ENCODE measurements around the gene CCDC74B. TPM values are rescaled to one million over a fixed set of nuclear protein-coding genes. Genes with fewer than 3 reads are reported as not detected.
"Not testable (repeated sequence)": the region's sequence is repeated elsewhere in the genome, so short reads cannot be mapped to it uniquely, and the experiment has no call there.

CCDC74B gene
- total and polyA plus RNA-seq, 5 donors from 2014 or later: not detected

- no peak overlapping the region for H3K27ac ChIP-seq (ENCODE audit: insufficient read depth, low read length, poor library complexity, severe bottlenecking)
- H3K27me3 Mint-ChIP-seq: no peaks in the 10 kb centered on the region
Observed at GRCh38 chr2:130156624-130157004, 11.7 kb upstream of the CCDC74B start.

GRCh38 chr2:130155956-130156623, 11.2 kb upstream of the CCDC74B start:
- not testable (repeated sequence) for H3K9me3 Mint-ChIP-seq; H3K9me3 ChIP-seq (ENCODE audit: control insufficient read depth in 2 of 2, low read length in 2 of 2); ATAC-seq (ENCODE audit: low read depth in 2 of 2); H3K27me3 ChIP-seq (ENCODE audit: control insufficient read depth, insufficient read depth, low read length); H3K27ac ChIP-seq (ENCODE audit: insufficient read depth, low read length, poor library complexity, severe bottlenecking); H3K27me3 Mint-ChIP-seq; H3K4me3 ChIP-seq (ENCODE audit: low read depth, low read length); H3K27ac Mint-ChIP-seq; H3K4me1 Mint-ChIP-seq; H3K4me3 Mint-ChIP-seq; H3K4me1 ChIP-seq (ENCODE audit: control insufficient read depth, insufficient read depth, low read length, poor library complexity, severe bottlenecking)
- H3K36me3 Mint-ChIP-seq: peaks cover 10% of the 10 kb centered on the region
- peaks cover 13% of the 10 kb centered on the region for H3K36me3 ChIP-seq (ENCODE audit: control insufficient read depth, insufficient read depth, low read length)
- DNase-seq: peak in 1 of 3 donors; percentile 17

More at GRCh38 chr2:130156624-130157004, 11.7 kb upstream of the CCDC74B start:
- Mint-ChIP-seq H3K9me3 (peaks cover 0 to 2% (median 0%) of the 10 kb centered on the region in 7 donors), H3K27ac (no peak overlapping the region), H3K4me1 (no peaks in the 10 kb centered on the region), H3K36me3 (peaks cover 10% of the 10 kb centered on the region), H3K4me3 (no peak overlapping the region)
- no peaks in the 10 kb centered on the region for H3K27me3 ChIP-seq (ENCODE audit: control insufficient read depth, insufficient read depth, low read length)
- DNase-seq: no peak
- no peaks in the 10 kb centered on the region for H3K4me1 ChIP-seq (ENCODE audit: control insufficient read depth, insufficient read depth, low read length, poor library complexity, severe bottlenecking)
- peaks cover 13% of the 10 kb centered on the region for H3K36me3 ChIP-seq (ENCODE audit: control insufficient read depth, insufficient read depth, low read length)
- H3K4me3 ChIP-seq (ENCODE audit: low read depth, low read length): no peak overlapping the region
- ATAC-seq (ENCODE audit: low read depth in 2 of 2): no peak
- H3K9me3 ChIP-seq (ENCODE audit: control insufficient read depth in 2 of 2, low read length in 2 of 2): no peaks in the 10 kb centered on the region

GRCh38 chr2:130154773-130155765, 10.2 kb upstream of the CCDC74B start:
- Mint-ChIP-seq H3K4me3 (no peak overlapping the region), H3K27me3 (no peaks in the 10 kb centered on the region)

GRCh38 chr2:130154423-130154770, 9.5 kb upstream of the CCDC74B start:
- not testable (repeated sequence) for H3K27me3 ChIP-seq (ENCODE audit: control insufficient read depth, insufficient read depth, low read length); H3K4me3 Mint-ChIP-seq; H3K4me1 Mint-ChIP-seq; H3K9me3 ChIP-seq (ENCODE audit: control insufficient read depth in 2 of 2, low read length in 2 of 2); ATAC-seq (ENCODE audit: low read depth in 2 of 2); DNase-seq; H3K4me1 ChIP-seq (ENCODE audit: control insufficient read depth, insufficient read depth, low read length, poor library complexity, severe bottlenecking); H3K27me3 Mint-ChIP-seq; H3K9me3 Mint-ChIP-seq; H3K4me3 ChIP-seq (ENCODE audit: low read depth, low read length); H3K27ac ChIP-seq (ENCODE audit: insufficient read depth, low read length, poor library complexity, severe bottlenecking); H3K27ac Mint-ChIP-seq
- H3K36me3 Mint-ChIP-seq: peaks cover 13% of the 10 kb centered on the region
- H3K36me3 ChIP-seq (ENCODE audit: control insufficient read depth, insufficient read depth, low read length): peaks cover 13% of the 10 kb centered on the region

More at GRCh38 chr2:130154773-130155765, 10.2 kb upstream of the CCDC74B start:
- DNase-seq (no peak), ATAC-seq (ENCODE audit: low read depth in 2 of 2) (no peak)
- Mint-ChIP-seq H3K36me3 (peaks cover 13% of the 10 kb centered on the region), H3K27ac (no peak overlapping the region), H3K4me1 (no peaks in the 10 kb centered on the region), H3K9me3 (peaks cover 0 to 2% (median 0%) of the 10 kb centered on the region in 7 donors)
- no peaks in the 10 kb centered on the region for H3K27me3 ChIP-seq (ENCODE audit: control insufficient read depth, insufficient read depth, low read length)
- H3K27ac ChIP-seq (ENCODE audit: insufficient read depth, low read length, poor library complexity, severe bottlenecking): no peak overlapping the region
- no peaks in the 10 kb centered on the region for H3K9me3 ChIP-seq (ENCODE audit: control insufficient read depth in 2 of 2, low read length in 2 of 2)
- no peaks in the 10 kb centered on the region for H3K4me1 ChIP-seq (ENCODE audit: control insufficient read depth, insufficient read depth, low read length, poor library complexity, severe bottlenecking)
- no peak overlapping the region for H3K4me3 ChIP-seq (ENCODE audit: low read depth, low read length)
- peaks cover 13% of the 10 kb centered on the region for H3K36me3 ChIP-seq (ENCODE audit: control insufficient read depth, insufficient read depth, low read length)

- H3K4me1 Mint-ChIP-seq; H3K4me3 Mint-ChIP-seq; H3K4me1 ChIP-seq (ENCODE audit: control insufficient read depth, insufficient read depth, low read length, poor library complexity, severe bottlenecking); H3K27me3 ChIP-seq (ENCODE audit: control insufficient read depth, insufficient read depth, low read length); H3K9me3 Mint-ChIP-seq; H3K27ac ChIP-seq (ENCODE audit: insufficient read depth, low read length, poor library complexity, severe bottlenecking); H3K27ac Mint-ChIP-seq; ATAC-seq (ENCODE audit: low read depth in 2 of 2); H3K4me3 ChIP-seq (ENCODE audit: low read depth, low read length); H3K27me3 Mint-ChIP-seq; DNase-seq; H3K9me3 ChIP-seq (ENCODE audit: control insufficient read depth in 2 of 2, low read length in 2 of 2): not testable (repeated sequence)
- peaks cover 13% of the 10 kb centered on the region for H3K36me3 Mint-ChIP-seq
- peaks cover 13% of the 10 kb centered on the region for H3K36me3 ChIP-seq (ENCODE audit: control insufficient read depth, insufficient read depth, low read length)
Observed at GRCh38 chr2:130153721-130154422, 9.0 kb upstream of the CCDC74B start.

GRCh38 chr2:130152816-130153595, 8.1 kb upstream of the CCDC74B start:
- Histone ChIP-seq H3K36me3 (ENCODE audit: control insufficient read depth, insufficient read depth, low read length) (peaks cover 13% of the 10 kb centered on the region), H3K27ac (ENCODE audit: insufficient read depth, low read length, poor library complexity, severe bottlenecking) (no peak overlapping the region), H3K4me3 (ENCODE audit: low read depth, low read length) (no peak overlapping the region), H3K9me3 (ENCODE audit: control insufficient read depth in 2 of 2, low read length in 2 of 2) (no peaks in the 10 kb centered on the region), H3K4me1 (ENCODE audit: control insufficient read depth, insufficient read depth, low read length, poor library complexity, severe bottlenecking) (no peaks in the 10 kb centered on the region), H3K27me3 (ENCODE audit: control insufficient read depth, insufficient read depth, low read length) (no peaks in the 10 kb centered on the region)
- no peak overlapping the region for H3K4me3 Mint-ChIP-seq
- H3K36me3 Mint-ChIP-seq: peaks cover 13% of the 10 kb centered on the region
- ATAC-seq (ENCODE audit: low read depth in 2 of 2) (no peak), DNase-seq (no peak)
- H3K27ac Mint-ChIP-seq: no peak overlapping the region
- H3K27me3 Mint-ChIP-seq: no peaks in the 10 kb centered on the region
- peaks cover 0 to 2% (median 0%) of the 10 kb centered on the region in 7 donors for H3K9me3 Mint-ChIP-seq
- no peaks in the 10 kb centered on the region for H3K4me1 Mint-ChIP-seq

- H3K4me3 Mint-ChIP-seq; H3K27me3 Mint-ChIP-seq; H3K4me3 ChIP-seq (ENCODE audit: low read depth, low read length); H3K27me3 ChIP-seq (ENCODE audit: control insufficient read depth, insufficient read depth, low read length); H3K27ac Mint-ChIP-seq; H3K9me3 Mint-ChIP-seq; DNase-seq; H3K9me3 ChIP-seq (ENCODE audit: control insufficient read depth in 2 of 2, low read length in 2 of 2); H3K27ac ChIP-seq (ENCODE audit: insufficient read depth, low read length, poor library complexity, severe bottlenecking); H3K4me1 ChIP-seq (ENCODE audit: control insufficient read depth, insufficient read depth, low read length, poor library complexity, severe bottlenecking); ATAC-seq (ENCODE audit: low read depth in 2 of 2); H3K4me1 Mint-ChIP-seq: not testable (repeated sequence)
- H3K36me3 Mint-ChIP-seq: peaks cover 13% of the 10 kb centered on the region
- peaks cover 13% of the 10 kb centered on the region for H3K36me3 ChIP-seq (ENCODE audit: control insufficient read depth, insufficient read depth, low read length)
Observed at GRCh38 chr2:130152136-130152815, 7.4 kb upstream of the CCDC74B start.
